Renal pelvis (tissue), 4 donors: Measurements from ENCODE around the gene PEPD. TPM values are rescaled to one million over a fixed set of nuclear protein-coding genes. Genes with fewer than 3 reads are reported as not detected.

ENCODE experiments used
- DNase-seq: peaks from one replicate; pipeline ENCODE4 v3.0.0-alpha.2; 2013
- polyA plus RNA-seq, 3 donors: library from polyadenylated mRNA; unstranded; fragments of 120-200 nt; gene quantifications; one replicate each; pipeline ENCODE4 v1.2.1, GENCODE V29; 2013; ENCODE audit not compliant: insufficient read length in 3 of 3

Gene PEPD
- polyA plus RNA-seq, 3 donors = 105 to 120 (median 116) TPM

- DNase-seq = no peak
Measured at GRCh38 chr19:33552191-33552927, 30.8 kb upstream of the PEPD start.

- DNase-seq = no peak
Measured at GRCh38 chr19:33551676-33552075, 30.1 kb upstream of the PEPD start.

- DNase-seq = no peak
Measured at GRCh38 chr19:33550768-33551167, 29.2 kb upstream of the PEPD start.

DNA sequence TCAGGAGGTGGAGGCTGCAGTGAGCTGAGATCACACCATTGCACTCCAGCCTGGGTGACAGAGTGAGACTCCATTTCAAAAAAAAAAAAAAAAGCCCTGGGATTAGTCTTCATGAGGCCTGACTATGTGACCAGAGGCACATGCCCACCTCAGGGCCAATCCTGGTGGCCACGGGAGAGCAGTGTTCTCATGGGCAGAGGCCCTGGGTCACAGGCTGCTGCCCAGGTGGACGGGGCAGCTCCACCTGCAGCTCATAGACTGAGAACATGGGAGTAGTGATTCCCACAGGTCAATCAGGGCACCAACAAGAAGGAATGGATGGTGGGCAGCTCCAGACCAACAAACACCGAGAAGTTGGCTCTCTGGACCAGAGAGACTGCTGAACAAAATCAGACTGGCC, 26.1 kb upstream of the PEPD start:
- DNase-seq = no peak

DNA sequence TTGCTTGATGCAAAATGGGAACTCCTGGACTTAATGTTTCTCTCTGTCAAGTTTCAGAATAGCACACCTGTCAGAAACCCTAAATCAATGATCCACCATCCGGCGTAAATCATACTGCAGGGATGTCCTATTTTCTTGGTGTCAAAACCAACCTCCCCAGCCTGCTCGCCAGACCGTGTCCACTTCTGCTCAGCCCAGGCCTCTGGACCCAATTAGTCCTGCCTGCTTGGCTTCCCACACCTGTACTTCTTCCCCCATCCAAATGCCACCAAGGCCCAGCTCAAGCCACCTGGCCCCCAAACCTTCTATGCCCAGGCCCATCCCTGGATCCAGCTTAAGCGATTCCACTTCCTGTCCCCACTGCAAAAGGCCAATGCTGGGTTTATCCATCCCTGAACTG, 25.1 kb upstream of the PEPD start:
- DNase-seq = no peak

DNA sequence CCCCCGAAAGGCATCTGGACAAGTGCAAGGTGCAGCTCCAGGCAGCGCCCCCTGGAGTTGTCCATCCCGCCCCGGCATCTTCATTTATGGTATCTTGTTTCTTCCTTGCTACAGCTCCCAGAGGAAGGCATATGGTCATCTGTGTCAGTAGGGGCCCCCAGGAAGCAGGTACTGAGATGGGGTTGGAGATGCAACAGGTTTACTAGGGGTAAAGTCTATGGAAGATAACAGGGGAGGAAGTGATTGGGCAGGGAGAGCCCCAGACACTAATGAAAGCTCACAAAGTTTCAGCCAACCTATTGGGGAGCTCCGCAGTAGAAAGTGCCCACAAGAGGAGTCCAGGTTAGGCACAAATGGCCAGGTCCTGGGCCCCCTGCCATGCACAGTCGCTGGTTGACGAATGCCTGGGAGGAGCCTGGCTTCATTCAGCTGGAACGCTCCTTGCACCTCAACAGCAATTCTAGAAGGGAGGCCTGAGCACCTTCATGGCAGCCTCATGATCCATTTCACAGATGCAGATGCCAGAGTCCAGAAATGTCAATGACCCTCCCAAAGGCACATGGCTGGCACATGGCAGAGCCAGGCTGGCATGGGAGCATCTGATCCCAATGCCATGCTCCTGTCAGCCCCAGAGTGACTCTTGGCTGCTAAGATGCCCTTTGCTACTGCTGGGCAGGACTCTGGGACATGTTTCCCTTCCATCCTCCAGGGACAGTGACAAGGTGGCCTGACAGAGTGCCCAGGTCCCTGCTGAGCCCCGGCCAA, 23.8 kb upstream of the PEPD start:
- no peak for DNase-seq

GRCh38 chr19:33535226-33535625, 13.6 kb upstream of the PEPD start:
- no peak for DNase-seq

DNA sequence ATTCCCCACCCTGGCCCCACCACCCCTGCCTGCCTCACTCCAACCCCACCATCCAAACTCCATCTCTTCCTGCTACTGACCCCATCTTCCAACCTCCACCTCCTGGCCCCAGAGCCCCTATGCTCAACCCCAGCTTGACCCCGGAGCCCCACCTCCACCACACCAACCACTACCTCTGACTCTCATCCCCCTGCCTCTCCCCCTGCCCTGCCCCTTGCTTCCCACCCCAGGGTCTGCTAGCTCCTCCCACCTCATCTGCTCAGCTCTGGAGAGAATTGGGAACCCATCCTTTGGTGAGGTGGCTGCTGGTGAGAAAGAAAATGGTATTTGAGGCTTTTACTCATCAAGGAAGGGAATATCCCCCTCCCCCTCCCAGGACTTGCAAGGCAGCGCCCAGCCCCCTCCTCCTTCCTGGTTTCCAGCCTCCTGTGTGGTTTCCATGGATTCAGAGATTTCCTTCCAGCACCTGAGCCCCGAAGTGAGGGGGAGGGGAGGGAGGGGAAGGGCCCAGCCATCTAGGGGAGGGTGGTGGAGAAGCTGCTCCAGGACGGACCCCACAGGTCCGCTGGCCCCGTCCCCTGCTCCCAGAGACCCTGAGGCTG, 11.4 kb upstream of the PEPD start:
- DNase-seq = no peak

- no peak for DNase-seq
Measured at GRCh38 chr19:33530842-33531241, 9.3 kb upstream of the PEPD start.

GRCh38 chr19:33530296-33530695, 8.7 kb upstream of the PEPD start:
- DNase-seq = no peak

DNA sequence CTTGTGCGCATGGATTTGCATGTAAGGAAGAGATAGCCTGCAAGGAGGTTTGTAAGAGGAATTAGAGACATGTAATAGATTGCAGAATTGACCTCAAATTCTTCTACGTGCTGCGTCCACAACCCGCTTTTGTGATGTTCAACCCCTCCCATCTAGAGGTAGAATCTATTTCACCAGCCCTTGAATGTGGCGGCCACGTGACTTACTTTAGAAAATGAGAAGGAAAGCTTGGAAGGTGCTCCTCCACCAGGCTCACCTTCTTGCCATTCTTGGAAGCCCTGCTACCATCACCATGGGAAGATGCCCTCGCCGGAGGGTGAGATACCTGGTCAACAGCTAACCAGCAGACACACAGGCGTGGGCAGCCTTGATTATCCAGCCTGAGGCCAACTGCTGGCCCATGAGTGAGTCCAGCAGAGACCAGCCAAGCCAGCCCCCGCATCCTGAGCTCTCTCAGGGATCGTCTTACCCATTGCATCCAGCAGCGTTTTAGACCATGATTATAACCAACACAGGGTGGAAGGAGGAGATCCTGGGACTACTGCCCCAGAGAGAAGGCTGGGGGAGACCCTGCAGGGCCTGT, 7.6 kb upstream of the PEPD start:
- no peak for DNase-seq

DNA sequence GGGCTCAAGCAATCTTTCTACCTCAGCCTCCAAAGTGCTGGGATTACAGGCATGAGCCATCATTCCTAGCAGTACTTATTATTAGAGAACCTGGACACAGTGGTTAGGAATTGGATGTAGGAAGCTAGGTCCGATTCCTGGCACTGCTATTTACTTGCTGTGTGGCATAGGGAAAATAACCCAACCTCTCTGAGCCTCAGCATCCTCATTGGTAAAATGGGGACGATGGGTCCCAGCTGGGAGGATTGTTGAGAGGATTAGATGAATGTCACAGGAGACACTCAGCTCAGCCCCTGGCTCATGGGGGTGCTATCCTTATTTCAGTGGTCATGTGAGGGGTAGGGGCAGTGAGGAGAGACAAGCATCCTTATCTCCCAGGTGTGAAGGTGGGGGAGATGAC, 6.8 kb upstream of the PEPD start:
- DNase-seq = no peak

DNA sequence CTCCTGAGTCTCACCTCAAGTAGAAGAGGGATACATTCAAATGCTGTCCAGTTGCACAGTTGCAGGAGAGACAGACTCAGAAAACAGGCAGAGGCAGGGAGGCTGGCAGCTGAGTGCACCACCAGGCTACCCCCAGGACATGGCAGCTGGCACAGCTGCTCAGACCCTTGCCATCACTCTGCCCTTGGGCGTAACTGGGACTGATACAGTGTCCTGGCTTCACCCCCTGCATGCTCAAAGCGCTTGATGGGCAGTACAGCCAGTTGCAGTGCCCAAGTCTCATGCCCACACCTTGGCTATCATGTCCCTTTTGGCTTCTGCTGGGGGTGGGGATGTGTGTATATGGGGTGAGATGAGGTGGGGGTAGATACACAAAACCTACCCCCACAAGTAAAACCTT, 5.5 kb upstream of the PEPD start:
- DNase-seq = no peak

DNA sequence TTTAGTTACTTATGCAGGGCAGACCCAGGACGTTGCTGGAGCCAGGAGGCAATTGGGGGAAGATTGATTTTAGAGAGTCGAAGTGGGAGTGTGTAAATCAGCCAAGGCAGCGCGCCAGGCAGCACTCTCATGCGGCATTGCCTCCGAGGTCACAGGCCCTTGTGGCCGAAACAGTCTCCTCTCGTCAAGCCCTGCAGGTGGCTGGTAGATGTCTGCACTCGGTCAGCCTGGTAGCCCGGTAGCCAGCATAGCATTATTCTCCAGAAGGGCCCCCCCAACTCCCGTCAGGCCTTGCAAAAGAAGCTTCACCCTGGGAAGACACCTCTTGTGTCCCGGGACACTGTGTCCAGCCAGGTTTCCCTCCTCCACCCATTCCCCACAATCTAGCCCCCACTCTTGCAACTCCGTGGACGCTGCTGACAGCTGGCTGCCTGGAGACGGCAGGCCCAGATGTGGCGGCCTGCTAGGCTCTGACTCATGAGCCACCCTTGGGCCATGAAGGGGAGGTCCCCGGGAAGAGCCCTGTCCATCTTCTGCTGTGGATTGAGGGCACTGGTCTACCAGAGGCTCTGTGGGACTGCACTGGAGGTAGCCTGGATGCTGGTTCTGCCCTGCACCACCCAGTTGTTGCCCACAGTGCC, 2.6 kb upstream of the PEPD start:
- no peak for DNase-seq

DNA sequence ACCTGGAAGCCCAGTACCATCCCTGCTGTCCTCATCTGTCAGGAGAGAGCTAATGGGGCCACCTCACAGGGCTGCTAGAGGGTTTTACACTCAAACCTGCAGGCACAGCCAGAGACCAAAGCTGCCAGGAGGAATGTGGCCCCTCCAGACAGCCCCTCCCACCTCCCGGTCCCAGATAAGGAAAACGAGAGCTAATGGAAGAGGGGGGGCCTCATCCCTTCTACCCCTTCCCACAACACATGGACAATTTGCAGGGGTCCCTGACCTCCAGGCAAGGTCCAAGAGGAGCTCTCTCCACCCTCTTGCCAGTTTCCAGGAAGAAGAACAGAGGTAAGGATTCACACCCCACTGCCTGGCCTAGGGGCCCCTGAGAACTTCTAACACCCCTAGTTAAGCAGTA, 1.6 kb upstream of the PEPD start:
- no peak for DNase-seq

GRCh38 chr19:33522371-33522662, 726 bp upstream of the PEPD start:
- DNase-seq = no peak

GRCh38 chr19:33520844-33521479, 629 bp downstream of the PEPD start:
- DNase-seq = no peak

DNA sequence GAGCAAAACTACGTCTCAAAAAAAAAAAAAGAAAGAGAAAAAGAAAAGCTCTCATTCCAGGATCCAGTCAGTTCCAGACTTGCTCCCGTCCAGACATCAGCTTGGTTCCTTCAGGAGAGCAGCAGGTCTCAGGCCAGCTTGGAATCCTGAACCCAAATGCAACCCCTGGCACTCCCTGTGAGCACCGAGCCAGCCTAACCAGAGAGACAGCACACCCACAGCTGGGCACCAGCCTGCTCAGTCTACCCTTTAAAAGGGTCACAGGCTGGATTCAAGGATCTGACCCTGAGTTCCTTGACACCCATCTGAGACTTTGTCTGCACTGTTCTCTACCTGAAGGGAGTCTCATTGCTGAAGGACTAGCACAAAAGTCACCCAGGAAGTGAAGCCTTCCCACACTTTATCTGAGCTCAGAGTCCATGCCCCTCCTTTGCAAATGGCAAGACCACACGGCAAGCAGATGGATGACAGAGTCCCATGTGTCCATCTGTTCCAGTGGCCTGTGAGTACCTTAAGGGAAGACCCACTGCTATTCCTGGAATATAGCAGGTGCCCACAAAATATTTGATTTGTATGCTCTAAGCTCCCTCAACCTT, 1.4 kb downstream of the PEPD start:
- no peak for DNase-seq

GRCh38 chr19:33519416-33519815, 2.2 kb downstream of the PEPD start:
- DNase-seq = no peak

DNA sequence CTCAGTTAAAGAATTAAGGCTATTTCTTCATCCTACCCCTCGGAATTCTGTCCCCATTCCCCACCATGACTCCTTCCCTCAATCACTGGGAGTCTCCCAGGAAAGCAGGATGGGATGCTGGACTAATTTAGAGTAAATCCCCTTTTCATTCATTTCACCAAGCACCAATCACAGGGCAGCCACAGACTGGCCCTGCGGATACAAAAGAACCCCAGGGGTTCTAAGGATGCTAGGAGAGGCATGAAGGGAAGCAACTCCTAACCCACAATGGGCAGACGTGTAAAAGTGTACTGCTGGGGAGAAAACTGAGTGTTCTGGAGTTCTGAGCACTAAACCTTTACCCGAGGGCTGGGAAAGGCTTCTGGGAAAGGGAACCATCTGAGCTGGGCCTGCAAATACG, 3.0 kb downstream of the PEPD start:
- no peak for DNase-seq

DNA sequence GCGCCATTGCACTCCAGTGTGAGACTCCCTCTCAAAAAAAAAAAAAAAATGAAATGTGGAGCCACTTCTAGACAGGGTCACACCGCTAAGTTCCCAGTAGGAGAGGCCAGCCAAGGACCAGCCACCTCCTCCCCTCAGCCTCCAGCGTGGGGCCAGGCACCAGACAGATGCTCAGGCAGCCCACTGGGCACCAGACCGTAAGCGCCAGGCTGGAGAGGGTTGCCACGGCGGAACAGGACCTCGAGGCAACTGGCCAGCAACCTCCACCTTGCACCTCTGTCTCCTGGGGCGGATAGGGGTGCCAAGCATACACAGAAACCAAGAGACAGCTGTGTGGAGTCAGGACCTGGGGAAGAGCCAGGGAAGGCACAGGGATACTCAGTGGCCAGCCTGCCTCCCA, 3.7 kb downstream of the PEPD start:
- no peak for DNase-seq

DNA sequence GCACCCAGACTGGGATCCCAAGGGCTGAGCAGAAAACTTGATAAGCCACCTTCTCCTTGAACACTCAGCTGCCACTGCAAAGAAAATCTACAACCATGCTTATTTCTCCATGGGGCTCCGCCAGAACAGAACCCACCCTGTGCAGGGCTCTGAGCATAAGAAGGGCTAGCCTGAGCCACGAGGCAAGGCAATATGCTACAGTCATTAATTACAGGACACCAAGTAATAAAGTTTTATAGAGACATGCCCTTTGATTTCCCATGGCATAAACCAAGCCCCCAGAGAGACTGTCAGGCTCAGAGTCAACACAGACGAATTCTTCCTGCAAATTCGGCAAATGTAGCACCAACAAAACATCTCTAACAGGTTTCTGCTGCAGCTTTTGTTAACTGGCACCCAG, 5.7 kb downstream of the PEPD start:
- no peak for DNase-seq
